H9 (cell line): ENCODE results near the gene EIF4G2. TPM values are rescaled to one million over a fixed set of nuclear protein-coding genes. Genes with fewer than 3 reads are reported as not detected.

ENCODE experiments used
- DNase-seq: peaks from one replicate; pipeline ENCODE4 v3.0.0-alpha.2; 2017
- H2AFZ ChIP-seq: one replicate; pipeline ENCODE4 v1.6.1; 2013; ENCODE audit warnings: mild to moderate bottlenecking, low read length, control low read depth, moderate library complexity
- H2AK5ac ChIP-seq: 2 replicates; pipeline ENCODE4 v1.6.1; 2013; ENCODE audit warnings: low read length, control low read depth, mixed read lengths; ENCODE audit not compliant: insufficient read length
- H2BK120ac ChIP-seq: one replicate; pipeline ENCODE4 v1.6.1; 2013; ENCODE audit warnings: low read depth, mild to moderate bottlenecking, low read length, control low read depth, inconsistent platforms; ENCODE audit not compliant: poor library complexity, severe bottlenecking
- H2BK12ac ChIP-seq: 2 replicates; pipeline ENCODE4 v1.6.1; 2013; ENCODE audit warnings: low read length, control low read depth, mixed read lengths, low read depth; ENCODE audit not compliant: insufficient read length
- H2BK15ac ChIP-seq: 2 replicates; pipeline ENCODE4 v1.6.1; 2013; ENCODE audit warnings: low read depth, low read length, control low read depth
- H2BK20ac ChIP-seq: one replicate; pipeline ENCODE4 v1.6.1; 2013; ENCODE audit warnings: low read depth, mild to moderate bottlenecking, low read length, control low read depth, inconsistent platforms; ENCODE audit not compliant: poor library complexity, severe bottlenecking
- H2BK5ac ChIP-seq: 2 replicates; pipeline ENCODE4 v1.6.1; 2013; ENCODE audit warnings: low read length, control low read depth, mixed read lengths; ENCODE audit not compliant: insufficient read length
- H3K14ac ChIP-seq: 2 replicates; pipeline ENCODE4 v1.6.1; 2013; ENCODE audit warnings: low read length, control low read depth; ENCODE audit not compliant: insufficient read depth
- H3K18ac ChIP-seq: 2 replicates; pipeline ENCODE4 v1.6.1; 2013; ENCODE audit warnings: low read depth, mild to moderate bottlenecking, mixed read lengths, low read length, control low read depth; ENCODE audit not compliant: insufficient read length
- H3K23ac ChIP-seq: 2 replicates; pipeline ENCODE4 v1.6.1; 2013; ENCODE audit warnings: low read length, control low read depth, mixed read lengths, low read depth; ENCODE audit not compliant: insufficient read length
- H3K23me2 ChIP-seq: 2 replicates; pipeline ENCODE4 v1.6.1; 2013; ENCODE audit warnings: low read depth, mild to moderate bottlenecking, mixed read lengths, low read length, control low read depth; ENCODE audit not compliant: insufficient read length, poor library complexity, severe bottlenecking
- H3K27ac ChIP-seq: 2 replicates; pipeline ENCODE4 v1.5.1; 2013; ENCODE audit warnings: low read length, control low read depth, mixed read lengths, low read depth; ENCODE audit not compliant: insufficient read length
- H3K27me3 ChIP-seq: 2 replicates; pipeline ENCODE4 v1.6.1; 2013; ENCODE audit warnings: low read length, control low read depth, inconsistent platforms; ENCODE audit not compliant: insufficient read depth
- H3K4ac ChIP-seq: 2 replicates; pipeline ENCODE4 v1.6.1; 2013; ENCODE audit warnings: low read depth, mild to moderate bottlenecking, control low read depth, inconsistent platforms, low read length, moderate library complexity
- H3K4me1 ChIP-seq: 2 replicates; pipeline ENCODE4 v1.6.1; 2013; ENCODE audit warnings: low read length, control low read depth, inconsistent platforms; ENCODE audit not compliant: insufficient read depth
- H3K4me2 ChIP-seq: 2 replicates; pipeline ENCODE4 v1.6.1; 2013; ENCODE audit warnings: low read length, control low read depth, mixed read lengths; ENCODE audit not compliant: insufficient read length, insufficient read depth
- H3K56ac ChIP-seq: 2 replicates; pipeline ENCODE4 v1.6.1; 2013; ENCODE audit warnings: low read depth, mild to moderate bottlenecking, mixed read lengths, low read length, control low read depth; ENCODE audit not compliant: insufficient read length
- H3K79me1 ChIP-seq: 2 replicates; pipeline ENCODE4 v1.6.1; 2013; ENCODE audit warnings: low read depth, mild to moderate bottlenecking, moderate library complexity, low read length, control low read depth, inconsistent platforms; ENCODE audit not compliant: insufficient read depth, poor library complexity, severe bottlenecking
- H3K79me2 ChIP-seq: 2 replicates; pipeline ENCODE4 v1.6.1; 2013; ENCODE audit warnings: low read length, control low read depth, inconsistent platforms; ENCODE audit not compliant: insufficient read depth
- H3K9ac ChIP-seq: 2 replicates; pipeline ENCODE4 v1.6.1; 2013; ENCODE audit warnings: low read length, control low read depth, mixed read lengths; ENCODE audit not compliant: insufficient read length; ENCODE audit errors: extremely low read depth
- H3K9me3 ChIP-seq: one replicate; pipeline ENCODE4 v1.6.1; 2013; ENCODE audit warnings: low read depth, low read length, inconsistent platforms; ENCODE audit not compliant: control insufficient read depth
- H3T11ph ChIP-seq: one replicate; pipeline ENCODE4 v1.6.1; 2013; ENCODE audit warnings: mild to moderate bottlenecking, low read length, control low read depth, inconsistent platforms
- H4K20me1 ChIP-seq: one replicate; pipeline ENCODE4 v1.6.1; 2013; ENCODE audit not compliant: control insufficient read depth, insufficient read length, insufficient read depth
- H4K5ac ChIP-seq: 2 replicates; pipeline ENCODE4 v1.6.1; 2013; ENCODE audit warnings: low read depth, mild to moderate bottlenecking, mixed read lengths, low read length, control low read depth; ENCODE audit not compliant: insufficient read length
- H4K8ac ChIP-seq: replicated peaks from 2 replicates; pipeline ENCODE4 v1.6.1; 2013; ENCODE audit warnings: low read length, control low read depth, mixed read lengths, low read depth; ENCODE audit not compliant: insufficient read length
- H4K91ac ChIP-seq: 2 replicates; pipeline ENCODE4 v1.6.1; 2013; ENCODE audit warnings: low read depth, mild to moderate bottlenecking, moderate library complexity, mixed read lengths, low read length, control low read depth; ENCODE audit not compliant: insufficient read length
- H3K27ac Mint-ChIP-seq, 3 experiments: 2 replicates in 2 of 3; 3 replicates in 1 of 3; pipeline ENCODE4 v1.8.0; 2020 to 2021; ENCODE audit warnings: mixed read lengths in 3 of 3, mild to moderate bottlenecking in 1 of 3, moderate library complexity in 1 of 3
- H3K27me3 Mint-ChIP-seq: 2 replicates; pipeline ENCODE4 v1.8.0; 2021; ENCODE audit warnings: low read depth, mild to moderate bottlenecking, moderate library complexity, mixed read lengths
- H3K36me3 Mint-ChIP-seq, 3 experiments: 2 replicates in 2 of 3; 3 replicates in 1 of 3; pipeline ENCODE4 v1.8.0; 2020 to 2021; ENCODE audit warnings: low read depth in 3 of 3, mixed read lengths in 3 of 3; ENCODE audit not compliant: insufficient read depth in 1 of 3
- H3K4me1 Mint-ChIP-seq, 2 experiments: 2 replicates each; pipeline ENCODE4 v1.8.0; 2020; ENCODE audit warnings: mixed read lengths in 2 of 2
- H3K4me3 Mint-ChIP-seq, 2 experiments: 2 replicates in 1 of 2; 3 replicates in 1 of 2; pipeline ENCODE4 v1.8.0; 2020 to 2021; ENCODE audit warnings: mild to moderate bottlenecking in 2 of 2, mixed read lengths in 2 of 2, moderate library complexity in 1 of 2
- H3K9me3 Mint-ChIP-seq, 2 experiments: 2 replicates in 1 of 2; 3 replicates in 1 of 2; pipeline ENCODE4 v1.8.0; 2020; ENCODE audit warnings: mild to moderate bottlenecking in 2 of 2, mixed read lengths in 2 of 2, moderate library complexity in 1 of 2
- WGBS: extraction: QIAGEN DNeasy Blood & Tissue Kit; methylation state at CpG from one replicate; pipeline ENCODE4 v1.1.7; 2013; ENCODE audit warnings: missing lambda C conversion rate, low lambda C conversion rate, mixed read lengths; ENCODE audit not compliant: insufficient read length; ENCODE audit errors: extremely low coverage; 5-methylcytosine and 5-hydroxymethylcytosine counted together
- total RNA-seq: library from RNA; stranded (reverse); gene quantifications from 2 replicates; pipeline ENCODE4 v1.2.1, GENCODE V29; 2021
- TF ChIP-seq, protein P1 (sequence below): fragments of 200-600 bp; sonication (generic); conservative IDR thresholded peaks from 3 replicates; pipeline ENCODE4 v1.8.0; 2021; ENCODE audit warnings: antibody characterized with exemption, mild to moderate bottlenecking

Gene EIF4G2
- total RNA-seq, 1 experiment from 2014 or later, result 1,013 TPM

DNA sequence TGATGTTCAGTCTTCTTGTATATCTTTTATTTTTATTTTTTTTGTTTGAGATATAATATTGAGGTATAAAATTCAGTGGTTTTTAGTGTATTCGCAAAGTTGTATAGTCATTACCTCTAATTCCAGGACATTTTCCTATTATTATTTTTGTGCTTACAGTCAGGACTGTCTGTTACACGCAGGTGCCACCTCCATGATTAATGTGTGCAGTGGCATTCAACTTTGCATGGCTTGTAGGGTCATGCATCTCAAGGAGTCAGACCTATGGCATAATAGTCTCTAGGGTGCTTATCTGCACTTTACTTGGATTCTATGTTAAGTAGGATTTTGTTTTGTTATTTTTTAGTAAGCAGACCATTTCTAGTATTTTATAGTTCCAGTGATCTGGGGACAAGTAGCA, 56.7 kb downstream of the EIF4G2 start:
- peak overlapping the region; percentile 83 for H3K4me2 ChIP-seq
- H3K18ac ChIP-seq, result no peak overlapping the region
- Mint-ChIP-seq H3K36me3 (peaks cover 4 to 22% (median 16%) of the 10 kb centered on the region in 3 experiments; a peak in 6 of 7 replicates), H3K9me3 (no peaks in the 10 kb centered on the region), H3K27ac (no peak overlapping the region), H3K4me1 (peaks cover 8 to 10% of the 10 kb centered on the region in 2 experiments), H3K4me3 (peak overlapping the region; percentile 94 to 97), H3K27me3 (no peaks in the 10 kb centered on the region)
- H2BK120ac ChIP-seq, result no peak overlapping the region
- H2BK12ac ChIP-seq, result no peak overlapping the region
- H3K27ac ChIP-seq, result no peak overlapping the region
- H4K91ac ChIP-seq, result no peak overlapping the region
- H3K79me2 ChIP-seq, result no peaks in the 10 kb centered on the region; the same call in 1 of the 2 replicates
- H3K27me3 ChIP-seq, result no peaks in the 10 kb centered on the region
- H3K23me2 ChIP-seq, result peaks cover 5% of the 10 kb centered on the region
- no peak overlapping the region for H3T11ph ChIP-seq
- no peak overlapping the region for H2BK5ac ChIP-seq
- H4K5ac ChIP-seq, result no peak overlapping the region
- TF ChIP-seq, protein P1, sequence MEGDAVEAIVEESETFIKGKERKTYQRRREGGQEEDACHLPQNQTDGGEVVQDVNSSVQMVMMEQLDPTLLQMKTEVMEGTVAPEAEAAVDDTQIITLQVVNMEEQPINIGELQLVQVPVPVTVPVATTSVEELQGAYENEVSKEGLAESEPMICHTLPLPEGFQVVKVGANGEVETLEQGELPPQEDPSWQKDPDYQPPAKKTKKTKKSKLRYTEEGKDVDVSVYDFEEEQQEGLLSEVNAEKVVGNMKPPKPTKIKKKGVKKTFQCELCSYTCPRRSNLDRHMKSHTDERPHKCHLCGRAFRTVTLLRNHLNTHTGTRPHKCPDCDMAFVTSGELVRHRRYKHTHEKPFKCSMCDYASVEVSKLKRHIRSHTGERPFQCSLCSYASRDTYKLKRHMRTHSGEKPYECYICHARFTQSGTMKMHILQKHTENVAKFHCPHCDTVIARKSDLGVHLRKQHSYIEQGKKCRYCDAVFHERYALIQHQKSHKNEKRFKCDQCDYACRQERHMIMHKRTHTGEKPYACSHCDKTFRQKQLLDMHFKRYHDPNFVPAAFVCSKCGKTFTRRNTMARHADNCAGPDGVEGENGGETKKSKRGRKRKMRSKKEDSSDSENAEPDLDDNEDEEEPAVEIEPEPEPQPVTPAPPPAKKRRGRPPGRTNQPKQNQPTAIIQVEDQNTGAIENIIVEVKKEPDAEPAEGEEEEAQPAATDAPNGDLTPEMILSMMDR, result no peak
- H3K23ac ChIP-seq, result no peak overlapping the region
- H2AFZ ChIP-seq, result no peak overlapping the region
- H2BK20ac ChIP-seq, result no peak overlapping the region
- H3K9me3 ChIP-seq, result no peaks in the 10 kb centered on the region
- H4K20me1 ChIP-seq, result no peaks in the 10 kb centered on the region
- H3K9ac ChIP-seq, result no peak overlapping the region
- WGBS, result no CpG with 5 or more reads among the region's 2 CpGs
- H4K8ac ChIP-seq, result no peak overlapping the region
- H3K14ac ChIP-seq, result no peak overlapping the region
- H3K56ac ChIP-seq, result no peak overlapping the region
- no peaks in the 10 kb centered on the region for H3K79me1 ChIP-seq
- H3K4me1 ChIP-seq, result no peaks in the 10 kb centered on the region
- no peak overlapping the region for H2BK15ac ChIP-seq
- DNase-seq, result no peak
- H2AK5ac ChIP-seq, result no peak overlapping the region
- no peak overlapping the region for H3K4ac ChIP-seq
